SH-SY5Y (cell line): Measurements from ENCODE around the gene SMC6.
A peak's percentile ranks its signal among the peaks of the same experiment; 100 is the strongest.

Experiments used
- GATA2 ChIP-seq: IDR thresholded peaks from 2 replicates; pipeline ENCODE4 v1.6.1; 2011; ENCODE audit warnings: mild to moderate bottlenecking, low read depth, low read length
- GATA3 ChIP-seq: IDR thresholded peaks from 2 replicates; pipeline ENCODE4 v1.6.1; 2011; ENCODE audit warnings: low read depth, mild to moderate bottlenecking, low read length, moderate library complexity

DNA sequence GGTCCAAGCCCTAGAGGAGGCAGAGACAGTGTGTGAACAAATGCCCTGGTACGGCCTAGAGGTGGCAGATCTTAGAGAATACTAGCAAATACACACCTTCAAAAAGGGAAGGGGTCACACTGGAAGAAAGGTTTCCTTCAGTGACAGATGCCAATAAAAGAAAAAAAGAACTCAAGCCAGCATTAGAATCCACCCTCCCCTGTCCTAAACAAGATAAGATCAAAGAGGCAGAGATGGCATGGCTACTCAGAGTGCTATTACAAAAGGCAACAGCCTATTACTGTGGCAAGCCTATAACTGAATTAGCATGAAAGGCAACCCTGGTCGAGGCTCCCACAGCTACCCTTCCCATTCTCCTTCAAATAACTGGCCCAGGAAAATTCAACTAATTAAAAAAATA is 69.6 kb downstream of the SMC6 start:
- peak; percentile 54; the same call in 1 of the 2 replicates for TF ChIP-seq GATA3
- TF ChIP-seq GATA2: peak; percentile 80
